SIG-M5 treated with dmso at 0.1 percent for 504 hours (cell line): Measurements from ENCODE around the gene SLC9A4.
A peak's percentile ranks its signal among the peaks of the same experiment; 100 is the strongest.

Experiments
- DNase-seq: peaks from one replicate; lab custom pipeline; 2025; ENCODE audit not compliant: unreplicated experiment; lab: John Stamatoyannopoulos, UW

Gene SLC9A4

GRCh38 chr2:102498414-102498813 lies 25.4 kb downstream of the SLC9A4 start:
- DNase-seq = no peak

GRCh38 chr2:102499558-102499957 lies 26.5 kb downstream of the SLC9A4 start:
- DNase-seq = no peak

GRCh38 chr2:102502576-102502975 lies 29.6 kb downstream of the SLC9A4 start:
- no peak for DNase-seq

GRCh38 chr2:102504833-102505232 lies 31.8 kb downstream of the SLC9A4 start:
- no peak for DNase-seq

GRCh38 chr2:102505290-102505689 lies 32.3 kb downstream of the SLC9A4 start:
- peak; percentile 69 for DNase-seq

GRCh38 chr2:102506743-102507142 lies 33.7 kb downstream of the SLC9A4 start:
- DNase-seq = no peak

GRCh38 chr2:102508863-102509262 lies 35.8 kb downstream of the SLC9A4 start:
- peak; percentile 45 for DNase-seq

GRCh38 chr2:102509749-102510148 lies 36.7 kb downstream of the SLC9A4 start:
- no peak for DNase-seq

GRCh38 chr2:102510791-102511575 lies 38.0 kb downstream of the SLC9A4 start:
- no peak for DNase-seq

- no peak for DNase-seq
Measured at GRCh38 chr2:102512161-102512560, 39.1 kb downstream of the SLC9A4 start.

- DNase-seq = no peak
Measured at GRCh38 chr2:102513355-102513939, 40.4 kb downstream of the SLC9A4 start.

GRCh38 chr2:102514061-102514785 lies 41.2 kb downstream of the SLC9A4 start:
- DNase-seq = peak; percentile 24

GRCh38 chr2:102515851-102516250 lies 42.8 kb downstream of the SLC9A4 start:
- DNase-seq = no peak

- no peak for DNase-seq
Measured at GRCh38 chr2:102518170-102518569, 45.1 kb downstream of the SLC9A4 start.

GRCh38 chr2:102520009-102520408 lies 47.0 kb downstream of the SLC9A4 start:
- DNase-seq = peak; percentile 45

GRCh38 chr2:102520801-102521200 lies 47.8 kb downstream of the SLC9A4 start:
- no peak for DNase-seq

- DNase-seq = no peak
Measured at GRCh38 chr2:102522162-102522561, 49.1 kb downstream of the SLC9A4 start.

GRCh38 chr2:102522890-102523289 lies 49.9 kb downstream of the SLC9A4 start:
- DNase-seq = no peak

- no peak for DNase-seq
Measured at GRCh38 chr2:102523651-102524050, 50.6 kb downstream of the SLC9A4 start.

GRCh38 chr2:102527086-102527485 lies 54.1 kb downstream of the SLC9A4 start:
- no peak for DNase-seq

GRCh38 chr2:102538491-102538890 lies 65.5 kb downstream of the SLC9A4 start:
- DNase-seq = no peak

GRCh38 chr2:102540882-102541281 lies 67.9 kb downstream of the SLC9A4 start:
- DNase-seq = peak; percentile 73
